ENCODE data around the gene CEP41. TPM values are rescaled to one million over a fixed set of nuclear protein-coding genes. Genes with fewer than 3 reads are reported as not detected.

CEP41 gene
- total and polyA plus RNA-seq, 2 of the 13 experiments (the other 11 are each of a cell fraction or from before 2014, with no cell fraction given), result 8.7 to 9.0 TPM

- in situ Hi-C loops (cut with HindIII; ENCODE audit: extremely low pct_ligation_motif_present, low pct_unique_long_range_greater_than_20kb) (no loop called here), intact Hi-C loops (cut with micrococcal nuclease; ENCODE audit: unreplicated experiment) (no loop called here)
- 52% methylated on average over 5 of the region's 5 CpGs for WGBS (ENCODE audit: low lambda C conversion rate)
- no peak for DNase-seq (ENCODE audit: low spot score)
- BruUV-seq (replicated peaks), result no TSS peak
- no peak for FAIRE-seq
- Histone ChIP-seq H3K9me3 (ENCODE audit: low read length) (no peaks in the 10 kb centered on the region; the same call in 1 of the 2 replicates), H3K27me3 (ENCODE audit: control insufficient read depth in 1 of 2, insufficient read depth in 2 of 2, low read length in 2 of 2) (peaks cover 1 to 17% of the 10 kb centered on the region in 2 experiments; a peak in 4 of 5 replicates), H3K36me3 (replicated peaks in 1 of 2; ENCODE audit: control insufficient read depth in 1 of 2, insufficient read depth in 2 of 2, low read length in 2 of 2) (no peaks in the 10 kb centered on the region), H3K4me3 (replicated peaks in 1 of 3; ENCODE audit: insufficient read depth in 1 of 3, low read depth in 2 of 3, low read length in 3 of 3) (no peak overlapping the region), H3K9ac (ENCODE audit: insufficient read depth, low read depth, low read length) (no peak overlapping the region), H4K20me1 (ENCODE audit: insufficient read depth, low read length) (no peaks in the 10 kb centered on the region), H3K4me2 (ENCODE audit: low read depth, low read length) (no peak overlapping the region), H2AFZ (ENCODE audit: low read length) (no peak overlapping the region), H3K4me1 (ENCODE audit: insufficient read depth, low read length) (peaks cover 31% of the 10 kb centered on the region), H3K79me2 (ENCODE audit: insufficient read depth, low read length) (no peaks in the 10 kb centered on the region), H3K27ac (ENCODE audit: extremely low read length, insufficient read depth, low read length) (no peak overlapping the region)
- TF ChIP-seq MTF2 (CRISPR knock-in tag; IDR thresholded peaks at IDR 0.05; ENCODE audit: borderline replicate concordance), result no peak
- ChIA-PET POLR2A (no interaction called here), CTCF (ENCODE audit: low intra/inter-chr PET ratio, low total read pairs) (no interaction called here)
- ATAC-seq, result no peak
Measured at GRCh38 chr7:130359276-130359857, 81.4 kb downstream of the CEP41 start.

- intact Hi-C loops (cut with micrococcal nuclease; ENCODE audit: unreplicated experiment), result no loop called here
- POLR2A ChIA-PET, result no interaction called here
- ATAC-seq, result no peak
- in situ Hi-C loops (cut with HindIII; ENCODE audit: extremely low pct_ligation_motif_present, low pct_unique_long_range_greater_than_20kb), result no loop called here
- 100% methylated on average over 1 of the region's 4 CpGs for WGBS (ENCODE audit: low lambda C conversion rate)
- no peak overlapping the region for H3K4me3 ChIP-seq (replicated peaks in 1 of 3; ENCODE audit: insufficient read depth in 1 of 3, low read depth in 2 of 3, low read length in 3 of 3)
- H3K4me1 ChIP-seq (ENCODE audit: insufficient read depth, low read length), result peaks cover 24% of the 10 kb centered on the region
- no peaks in the 10 kb centered on the region; the same call in 1 of the 2 replicates for H3K9me3 ChIP-seq (ENCODE audit: low read length)
- no peaks in the 10 kb centered on the region for H4K20me1 ChIP-seq (ENCODE audit: insufficient read depth, low read length)
- H2AFZ ChIP-seq (ENCODE audit: low read length), result no peak overlapping the region
- CTCF ChIA-PET (ENCODE audit: low intra/inter-chr PET ratio, low total read pairs), result no interaction called here
- H3K4me2 ChIP-seq (ENCODE audit: low read depth, low read length), result no peak overlapping the region
- no TSS peak for BruUV-seq (replicated peaks)
- no peaks in the 10 kb centered on the region for H3K79me2 ChIP-seq (ENCODE audit: insufficient read depth, low read length)
- H3K9ac ChIP-seq (ENCODE audit: insufficient read depth, low read depth, low read length), result no peak overlapping the region
- FAIRE-seq, result no peak
- H3K36me3 ChIP-seq (replicated peaks in 1 of 2; ENCODE audit: control insufficient read depth in 1 of 2, insufficient read depth in 2 of 2, low read length in 2 of 2), result no peaks in the 10 kb centered on the region
- TF ChIP-seq ZFX (CRISPR knock-in tag; IDR thresholded peaks at IDR 0.05; ENCODE audit: low read depth) (no peak), MAF1 (CRISPR knock-in tag; IDR thresholded peaks at IDR 0.05; ENCODE audit: borderline replicate concordance) (no peak), EHMT2 (IDR thresholded peaks at IDR 0.05; ENCODE audit: borderline replicate concordance, low read depth, low read length) (no peak), POLR2AphosphoS2 (IDR thresholded peaks at IDR 0.05; ENCODE audit: low read depth, low read length) (no peak), ZSCAN30 (CRISPR knock-in tag; IDR thresholded peaks at IDR 0.05) (no peak), HNF1B (CRISPR knock-in tag; IDR thresholded peaks at IDR 0.05) (no peak), ZNF549 (CRISPR knock-in tag; IDR thresholded peaks at IDR 0.05) (no peak), MYNN (CRISPR knock-in tag; IDR thresholded peaks at IDR 0.05; ENCODE audit: low read depth) (no peak), SYNCRIP (IDR thresholded peaks at IDR 0.05; ENCODE audit: insufficient read depth, low read depth, low read length) (no peak)
- peaks cover 0 to 15% of the 10 kb centered on the region in 2 experiments; a peak in 4 of 5 replicates for H3K27me3 ChIP-seq (ENCODE audit: control insufficient read depth in 1 of 2, insufficient read depth in 2 of 2, low read length in 2 of 2)
- DNase-seq (ENCODE audit: low spot score), result no peak
- H3K27ac ChIP-seq (ENCODE audit: extremely low read length, insufficient read depth, low read length), result no peak overlapping the region
Measured at GRCh38 chr7:130358471-130358870, 82.3 kb downstream of the CEP41 start.

Measured in HepG2 (cell line).